ENCODE results near the gene MYOM3.

GRCh38 chr1:24045771-24046170, 66.2 kb downstream of the MYOM3 start:
- TF ChIP-seq CTCF (conservative IDR thresholded peaks at IDR 0.05; ENCODE audit: low read depth, low read length) (no peak), EZH2 (IDR thresholded peaks at IDR 0.05; ENCODE audit: borderline replicate concordance, low read depth, low read length, poor library complexity, severe bottlenecking) (no peak)

All from A673 (cell line).